Sigmoid colon (tissue), 7 donors: Measurements from ENCODE around the gene CARD14. TPM values are rescaled to one million over a fixed set of nuclear protein-coding genes. Genes with fewer than 3 reads are reported as not detected.
A peak's percentile ranks its signal among the peaks of the same experiment; 100 is the strongest.

Experiments used
- DNase-seq: peaks from one replicate; pipeline ENCODE4 v3.0.0-alpha.2; 2019
- H3K27ac ChIP-seq, 4 donors: fragments of 200-600 bp; sonication (generic); one replicate each; pipeline ENCODE4 v1.5.1; 2016 to 2019; ENCODE audit warnings: mild to moderate bottlenecking in 1 of 4
- H3K27me3 ChIP-seq, 3 donors: fragments of 200-600 bp; sonication (generic); one replicate each; pipeline ENCODE4 v1.5.1; 2019; ENCODE audit warnings: mild to moderate bottlenecking in 1 of 3
- H3K36me3 ChIP-seq, 4 donors: fragments of 200-600 bp; sonication (generic); one replicate each; pipeline ENCODE4 v1.5.1; 2016 to 2019
- H3K4me1 ChIP-seq, 4 donors: fragments of 200-600 bp; sonication (generic); one replicate each; pipeline ENCODE4 v1.5.1; 2017 to 2019
- H3K4me3 ChIP-seq, 4 donors: fragments of 200-600 bp; sonication (generic); one replicate each; pipeline ENCODE4 v1.5.1; 2017 to 2019; ENCODE audit warnings: mild to moderate bottlenecking in 2 of 4, moderate library complexity in 1 of 4
- H3K9me3 ChIP-seq, 4 donors: fragments of 200-600 bp in 3 of 4; sonication (generic) in 3 of 4; one replicate each; pipeline versions ENCODE4 v1.5.1 to v1.6.1; 2013 to 2019
- CTCF ChIP-seq, 4 experiments: fragments of 450-650 bp in 3 of 4; fragments of 200-600 bp in 1 of 4; IDR thresholded peaks; one replicate each; pipeline ENCODE4 v1.5.1; 2016 to 2019; ENCODE audit warnings: antibody characterized with exemption in 4 of 4, mild to moderate bottlenecking in 3 of 4, moderate library complexity in 2 of 4
- EP300 ChIP-seq, 4 donors: sonication (generic); formaldehyde crosslinking; IDR thresholded peaks; one replicate each; pipeline ENCODE4 v1.6.1; 2017; ENCODE audit warnings: antibody characterized with exemption in 4 of 4
- POLR2A ChIP-seq, 2 donors: fragments of 450-650 bp; IDR thresholded peaks; one replicate each; pipeline ENCODE4 v1.6.1; 2016; ENCODE audit warnings: antibody characterized with exemption in 2 of 2, mild to moderate bottlenecking in 2 of 2, moderate library complexity in 2 of 2
- POLR2AphosphoS5 ChIP-seq, 4 donors: sonication (generic); formaldehyde crosslinking; IDR thresholded peaks; one replicate each; pipeline ENCODE4 v1.6.1; 2017; ENCODE audit warnings: antibody characterized with exemption in 4 of 4
- WGBS, 2 donors: extraction: QIAGEN DNeasy Blood & Tissue Kit; methylation state at CpG; one replicate each; pipeline ENCODE4 v1.1.7; 2013; 5-methylcytosine and 5-hydroxymethylcytosine counted together
- intact Hi-C: fragments of 100-400 bp; cut with DNase I; formaldehyde crosslinking; loops from one replicate; pipeline ENCODE4 v1.15.1; 2023
- polyA plus RNA-seq, 3 donors: library from polyadenylated mRNA; stranded (reverse); fragments of 200-250 nt; gene quantifications; one replicate each; pipeline ENCODE4 v1.2.3, GENCODE V29; 2013
- total RNA-seq, 4 donors: library from RNA; depleted of rRNA; stranded (reverse); fragments of >200 nt; gene quantifications; one replicate each; pipeline ENCODE4 v1.1.0, GENCODE V29; 2016
- donor health status: healthy with polysubstance abuse.
- donor health status: Bipolar disorder and iron deficiency.
- donor health status: healthy.

CARD14 gene
- total and polyA plus RNA-seq, 7 donors: 0.23 to 1.8 (median 1.5) TPM; not detected in 4

GRCh38 chr17:80183581-80184422, 14.0 kb downstream of the CARD14 start:
- 79 to 84% methylated on average over 26 of the region's 26 CpGs for WGBS, 2 donors
- no peak for DNase-seq
- Histone ChIP-seq H3K4me3 (no peak overlapping the region), H3K36me3 (no peaks in the 10 kb centered on the region), H3K4me1 (no peaks in the 10 kb centered on the region), H3K27ac (no peak overlapping the region), H3K9me3 (no peaks in the 10 kb centered on the region), H3K27me3 (no peaks in the 10 kb centered on the region)
- intact Hi-C loops: no loop called here
- TF ChIP-seq POLR2A (IDR thresholded peaks at IDR 0.05) (no peak), EP300 (IDR thresholded peaks at IDR 0.05) (no peak), POLR2AphosphoS5 (IDR thresholded peaks at IDR 0.05) (no peak), CTCF (IDR thresholded peaks at IDR 0.05) (no peak)

GRCh38 chr17:80184423-80184714, 14.5 kb downstream of the CARD14 start:
- Histone ChIP-seq H3K4me3 (no peak overlapping the region), H3K36me3 (no peaks in the 10 kb centered on the region), H3K4me1 (no peaks in the 10 kb centered on the region), H3K27ac (no peak overlapping the region), H3K9me3 (no peaks in the 10 kb centered on the region), H3K27me3 (no peaks in the 10 kb centered on the region)
- no peak for TF ChIP-seq POLR2A (IDR thresholded peaks at IDR 0.05)
- no peak for TF ChIP-seq EP300 (IDR thresholded peaks at IDR 0.05)
- TF ChIP-seq CTCF (IDR thresholded peaks at IDR 0.05): no peak
- TF ChIP-seq POLR2AphosphoS5 (IDR thresholded peaks at IDR 0.05): no peak
- no peak for DNase-seq
- intact Hi-C loops: no loop called here
- WGBS, 2 donors: 87 to 89% methylated on average over 10 of the region's 10 CpGs

- no peak for DNase-seq
- Histone ChIP-seq H3K27me3 (no peaks in the 10 kb centered on the region), H3K4me3 (no peak overlapping the region), H3K27ac (no peak overlapping the region), H3K4me1 (no peaks in the 10 kb centered on the region), H3K36me3 (no peaks in the 10 kb centered on the region), H3K9me3 (no peaks in the 10 kb centered on the region)
- WGBS, 2 donors: 90 to 91% methylated on average over 9 of the region's 9 CpGs
- TF ChIP-seq POLR2A (IDR thresholded peaks at IDR 0.05) (no peak), EP300 (IDR thresholded peaks at IDR 0.05) (no peak), CTCF (IDR thresholded peaks at IDR 0.05) (no peak), POLR2AphosphoS5 (IDR thresholded peaks at IDR 0.05) (no peak)
- intact Hi-C loops: no loop called here
Measured at GRCh38 chr17:80185968-80186367, 16.1 kb downstream of the CARD14 start.

GRCh38 chr17:80187090-80187489, 17.3 kb downstream of the CARD14 start:
- Histone ChIP-seq H3K4me1 (no peaks in the 10 kb centered on the region), H3K36me3 (no peaks in the 10 kb centered on the region), H3K4me3 (no peak overlapping the region), H3K9me3 (no peaks in the 10 kb centered on the region), H3K27ac (no peak overlapping the region), H3K27me3 (peaks cover 0 to under 1% (median 0%) of the 10 kb centered on the region in 3 donors)
- DNase-seq: no peak
- WGBS, 2 donors: 44 to 75% methylated on average over 16 of the region's 16 CpGs
- intact Hi-C loops: no loop called here
- no peak for TF ChIP-seq EP300 (IDR thresholded peaks at IDR 0.05)
- no peak for TF ChIP-seq POLR2A (IDR thresholded peaks at IDR 0.05)

- TF ChIP-seq CTCF (IDR thresholded peaks at IDR 0.05): no peak
- no peak for TF ChIP-seq EP300 (IDR thresholded peaks at IDR 0.05)
- no peak for TF ChIP-seq POLR2A (IDR thresholded peaks at IDR 0.05)
- peaks cover 0 to 5% (median 0%) of the 10 kb centered on the region in 3 donors for H3K27me3 ChIP-seq
Measured at GRCh38 chr17:80187515-80187941, 17.7 kb downstream of the CARD14 start.

More at GRCh38 chr17:80187515-80187941, 17.7 kb downstream of the CARD14 start:
- DNase-seq: peak; percentile 83
- no peaks in the 10 kb centered on the region for H3K9me3 ChIP-seq
- no peak overlapping the region for H3K27ac ChIP-seq
- no peak overlapping the region for H3K4me3 ChIP-seq
- no peaks in the 10 kb centered on the region for H3K4me1 ChIP-seq
- H3K36me3 ChIP-seq: no peaks in the 10 kb centered on the region
- 13 to 61% methylated on average over 18 of the region's 18 CpGs for WGBS, 2 donors
- intact Hi-C loops: no loop called here
